Measurements from ENCODE around the gene UGDH.

- TF ChIP-seq ZNF8 (CRISPR knock-in tag; IDR thresholded peaks at IDR 0.05) (no peak), ARNTL (CRISPR knock-in tag; IDR thresholded peaks at IDR 0.05; ENCODE audit: borderline replicate concordance, low read depth) (no peak), ZFP30 (CRISPR knock-in tag; IDR thresholded peaks at IDR 0.05) (no peak), ISL1 (CRISPR knock-in tag; IDR thresholded peaks at IDR 0.05) (no peak), ZFP3 (CRISPR knock-in tag; IDR thresholded peaks at IDR 0.05) (no peak)
These were observed 17.5 kb upstream of the UGDH start for GRCh38 chr4:39544580-39545315.
